GM18505 (cell line): Measurements from ENCODE around the gene RAPGEF2.
"Not testable (repeated sequence)": the region's sequence is repeated elsewhere in the genome, so short reads cannot be mapped to it uniquely, and the experiment has no call there.

Source experiments
- ATAC-seq: cut with Tn5 transposase; IDR thresholded peaks from one replicate; pipeline ENCODE4 v1.9.1; 2021; ENCODE audit not compliant: unreplicated experiment
- POLR2A ChIP-seq: IDR thresholded peaks from 4 replicates; pipeline ENCODE4 v1.6.1; 2011; ENCODE audit warnings: borderline replicate concordance; ENCODE audit not compliant: insufficient read depth, insufficient read length; ENCODE audit errors: extremely low read depth

RAPGEF2 gene

DNA sequence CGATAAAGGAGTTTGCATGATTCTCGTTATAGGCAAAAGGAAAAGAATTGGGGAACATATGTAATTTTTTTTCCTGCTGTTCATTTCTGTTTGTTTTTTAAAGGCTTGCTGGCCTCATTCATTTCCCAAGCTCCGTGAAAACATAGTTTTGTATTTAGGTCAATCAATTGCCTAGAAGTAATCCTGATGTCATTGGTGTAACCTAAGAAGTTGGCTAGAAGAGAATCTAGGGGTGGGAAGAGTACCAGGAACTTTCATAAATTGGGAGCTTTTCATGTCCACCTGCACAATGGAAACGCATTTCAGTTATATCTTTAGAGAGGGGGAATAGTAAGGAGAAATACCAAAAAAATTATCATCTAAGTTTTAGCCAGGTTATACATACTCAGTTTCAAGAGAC, 3.8 kb downstream of the RAPGEF2 start:
- ATAC-seq, result no peak
- TF ChIP-seq POLR2A, result no peak

DNA sequence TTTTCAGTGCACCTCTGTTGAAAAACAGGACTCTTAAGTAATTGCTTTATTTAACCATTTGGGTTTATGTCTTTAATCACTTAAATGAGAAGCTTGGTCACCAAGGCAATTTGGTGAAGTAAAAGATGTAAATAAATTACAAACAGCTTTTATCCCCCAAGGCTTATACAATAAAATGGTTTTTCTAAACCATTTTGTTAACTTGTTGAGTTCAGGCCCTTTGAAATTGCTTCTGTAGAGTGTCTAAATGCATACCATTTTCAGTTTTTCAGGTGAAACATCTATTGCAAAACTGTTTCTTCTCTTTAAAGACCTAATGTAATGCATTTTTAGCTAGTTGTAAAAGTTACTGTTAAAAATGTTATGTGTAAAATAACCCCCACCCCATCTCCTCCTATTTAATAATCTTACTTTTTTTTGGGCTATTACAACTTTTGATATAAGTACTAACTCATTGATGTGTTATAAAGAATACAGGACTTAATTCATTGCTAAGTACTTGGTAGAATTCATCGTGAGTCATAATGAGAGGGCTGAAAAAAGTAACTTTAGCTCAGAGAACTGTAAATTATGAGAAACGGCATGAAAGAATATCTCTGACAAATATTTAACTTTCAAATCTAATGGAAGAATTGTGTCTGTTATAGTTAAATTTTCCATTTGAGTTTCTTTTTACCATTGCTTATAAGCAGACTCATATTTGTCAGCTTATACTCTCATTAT, 4.5 kb downstream of the RAPGEF2 start:
- no peak for TF ChIP-seq POLR2A
- ATAC-seq, result no peak

GRCh38 chr4:159108124-159108523, 5.2 kb downstream of the RAPGEF2 start:
- no peak for ATAC-seq
- no peak for TF ChIP-seq POLR2A

DNA sequence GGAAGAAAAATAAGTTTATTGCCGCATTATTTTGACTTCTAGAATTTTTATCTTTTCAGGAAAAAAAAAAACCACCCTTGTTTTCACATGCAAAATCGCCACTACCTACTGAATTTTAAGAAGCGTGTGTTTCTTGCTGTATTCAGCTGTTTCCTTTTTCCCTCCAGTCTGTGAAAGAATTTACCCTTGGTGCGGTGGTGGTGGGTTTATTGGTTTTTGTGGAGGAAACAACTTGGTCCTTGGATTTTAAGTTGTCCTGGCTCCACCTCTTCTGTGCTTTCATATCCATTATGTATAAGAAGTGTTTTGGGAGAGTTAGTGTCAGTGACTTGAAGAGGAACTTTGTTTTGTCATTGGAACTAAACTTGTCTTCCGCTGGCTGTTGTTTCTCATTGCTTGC, 8.1 kb downstream of the RAPGEF2 start:
- no peak for TF ChIP-seq POLR2A
- no peak for ATAC-seq

- no peak for ATAC-seq
- TF ChIP-seq POLR2A, result no peak
These were observed 8.5 kb downstream of the RAPGEF2 start for GRCh38 chr4:159111416-159111815.

DNA sequence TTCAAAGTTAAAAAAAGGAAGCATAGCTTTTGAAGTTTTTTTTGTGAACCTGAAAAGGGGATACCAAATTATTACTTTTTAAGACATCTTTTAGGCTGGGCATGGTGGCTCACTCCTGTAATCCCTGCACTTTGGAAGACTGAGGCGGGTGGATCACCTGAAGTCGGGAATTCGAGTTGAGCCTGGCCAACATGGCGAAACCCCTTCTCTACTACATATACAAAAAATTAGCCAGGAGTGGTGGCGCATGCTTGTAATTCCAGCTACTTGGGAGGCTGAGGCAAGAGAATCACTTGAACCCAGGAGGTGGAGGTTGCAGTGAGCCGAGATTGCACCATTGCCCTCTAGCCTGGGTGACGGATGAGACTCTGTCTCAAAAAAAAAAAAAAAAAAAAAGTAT, 10.5 kb downstream of the RAPGEF2 start:
- ATAC-seq, result not testable (repeated sequence)

GRCh38 chr4:159116098-159116497, 13.2 kb downstream of the RAPGEF2 start:
- not testable (repeated sequence) for ATAC-seq

GRCh38 chr4:159116693-159117092, 13.8 kb downstream of the RAPGEF2 start:
- ATAC-seq, result not testable (repeated sequence)

DNA sequence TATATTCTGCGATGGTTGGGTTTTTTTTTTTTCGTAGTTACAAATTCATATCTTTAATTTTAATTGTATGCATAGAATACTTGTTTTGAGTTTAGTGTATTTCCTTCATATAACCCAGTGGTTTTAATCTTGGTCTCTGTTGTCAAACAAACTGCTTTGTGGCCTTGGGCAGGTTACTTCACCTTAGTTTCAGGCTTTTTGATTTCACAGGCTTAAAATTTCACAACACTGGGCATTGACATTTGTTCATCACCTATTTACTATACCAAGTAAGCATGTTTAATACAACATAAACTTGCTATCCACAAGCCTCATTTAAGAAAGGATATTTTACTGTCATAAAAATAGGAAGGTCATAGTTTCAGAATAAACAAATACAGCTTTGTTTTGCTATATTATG, 14.7 kb downstream of the RAPGEF2 start:
- TF ChIP-seq POLR2A, result no peak
- ATAC-seq, result no peak

DNA sequence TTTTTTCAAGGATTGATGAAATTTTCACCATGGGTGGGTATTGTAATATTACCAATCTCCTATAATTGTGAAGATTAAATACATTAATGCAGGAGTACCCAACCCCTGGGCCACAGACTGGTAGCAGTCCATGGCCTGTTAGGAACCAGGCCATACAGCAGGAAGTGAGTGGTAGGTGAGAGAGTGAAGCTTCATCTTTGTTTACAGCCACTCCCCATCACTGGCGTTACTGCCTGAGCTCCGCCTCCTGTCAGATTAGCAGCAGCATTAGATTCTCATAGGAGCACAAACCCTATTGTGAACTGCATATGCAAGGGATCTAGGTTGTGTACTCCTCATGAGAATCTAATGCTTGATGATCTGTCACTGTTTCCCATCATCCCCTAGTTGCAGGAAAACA, 15.1 kb downstream of the RAPGEF2 start:
- no peak for ATAC-seq
- TF ChIP-seq POLR2A, result no peak

GRCh38 chr4:159121371-159121770, 18.5 kb downstream of the RAPGEF2 start:
- ATAC-seq, result no peak
- no peak for TF ChIP-seq POLR2A

- TF ChIP-seq POLR2A, result no peak
These were observed 23.8 kb downstream of the RAPGEF2 start for GRCh38 chr4:159126716-159127115.

DNA sequence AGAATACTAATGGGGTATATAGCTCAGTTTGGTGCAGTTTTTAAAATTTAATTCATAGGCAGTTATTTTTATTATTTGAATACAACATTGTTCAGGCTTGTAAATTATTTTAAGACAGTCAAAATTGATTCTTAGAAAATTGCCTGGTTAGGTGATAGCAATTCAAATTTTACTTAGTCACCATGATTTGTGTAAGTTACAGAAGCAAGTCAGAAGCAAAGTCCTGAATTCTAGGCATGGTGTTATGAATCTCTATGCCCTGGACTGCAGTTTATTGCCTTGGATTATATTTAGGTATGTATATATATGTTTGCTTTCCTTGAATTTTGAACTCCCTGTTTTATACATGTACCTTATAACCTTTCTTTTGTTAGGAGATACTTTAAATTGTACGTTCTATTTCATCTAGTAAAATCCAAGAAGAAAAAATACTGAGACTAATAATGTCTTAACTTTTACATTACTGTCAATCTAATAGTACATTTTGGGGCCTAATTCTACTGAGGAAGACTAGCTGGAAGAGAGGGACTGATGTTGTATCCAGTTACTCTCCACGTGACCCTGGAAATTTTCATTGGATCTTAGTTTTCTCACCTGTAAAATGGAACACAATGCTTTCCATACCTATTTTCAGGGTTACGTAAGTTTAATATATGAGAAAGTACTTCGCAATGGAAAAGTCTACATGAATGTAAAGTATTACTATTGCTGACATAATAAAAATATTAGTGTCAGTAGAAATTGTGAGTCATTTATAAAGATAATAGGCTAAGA, 25.1 kb downstream of the RAPGEF2 start:
- no peak for ATAC-seq
- no peak for TF ChIP-seq POLR2A

More at GRCh38 chr4:159126716-159127115, 23.8 kb downstream of the RAPGEF2 start:
- ATAC-seq, result no peak

- ATAC-seq, result no peak
- TF ChIP-seq POLR2A, result no peak
These were observed 27.1 kb downstream of the RAPGEF2 start for GRCh38 chr4:159129814-159130550.

DNA sequence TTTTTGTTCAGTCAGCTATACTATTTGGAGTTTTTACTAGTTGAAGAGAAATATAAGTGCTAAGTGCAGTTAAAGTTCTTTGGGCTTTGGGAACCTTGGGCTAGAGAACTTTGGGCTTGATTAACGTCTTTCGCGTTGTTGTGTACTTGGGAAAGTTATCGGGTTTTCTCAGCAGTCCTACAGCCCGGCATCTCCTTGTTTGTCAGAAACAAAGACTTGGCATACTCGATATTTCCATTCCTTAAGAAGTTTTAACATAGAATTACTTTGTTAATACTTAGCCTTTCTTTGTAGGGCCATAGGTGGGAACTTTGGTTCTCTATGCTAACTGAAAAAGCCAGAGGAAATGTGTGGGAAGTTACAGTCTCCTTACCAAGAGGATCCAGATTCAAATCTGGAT, 28.7 kb downstream of the RAPGEF2 start:
- TF ChIP-seq POLR2A, result no peak
- no peak for ATAC-seq

- TF ChIP-seq POLR2A, result no peak
These were observed 31.6 kb downstream of the RAPGEF2 start for GRCh38 chr4:159134429-159134828.

More at GRCh38 chr4:159134429-159134828, 31.6 kb downstream of the RAPGEF2 start:
- no peak for ATAC-seq
